ENCODE results near the gene GLP1R.
A peak's percentile ranks its signal among the peaks of the same experiment; 100 is the strongest.

The GLP1R gene

GRCh38 chr6:39086294-39086693 lies 37.7 kb downstream of the GLP1R start:
- DNase-seq (ENCODE audit: low read depth in 2 of 2), result no peak

- no peak for DNase-seq (ENCODE audit: low read depth in 2 of 2)
These were observed 38.1 kb downstream of the GLP1R start for GRCh38 chr6:39086711-39087110.

GRCh38 chr6:39087197-39087596 lies 38.6 kb downstream of the GLP1R start:
- no peak for DNase-seq (ENCODE audit: low read depth in 2 of 2)

GRCh38 chr6:39088331-39088730 lies 39.8 kb downstream of the GLP1R start:
- no peak for DNase-seq (ENCODE audit: low read depth in 2 of 2)

GRCh38 chr6:39090036-39090435 lies 41.5 kb downstream of the GLP1R start:
- no peak for DNase-seq (ENCODE audit: low read depth in 2 of 2)

- DNase-seq (ENCODE audit: low read depth in 2 of 2), result no peak
These were observed 42.6 kb downstream of the GLP1R start for GRCh38 chr6:39091220-39091619.

- DNase-seq (ENCODE audit: low read depth in 2 of 2), result no peak
These were observed 43.5 kb downstream of the GLP1R start for GRCh38 chr6:39092124-39092523.

- no peak for DNase-seq (ENCODE audit: low read depth in 2 of 2)
These were observed 44.6 kb downstream of the GLP1R start for GRCh38 chr6:39093149-39093708.

GRCh38 chr6:39095578-39095977 lies 47.0 kb downstream of the GLP1R start:
- DNase-seq (ENCODE audit: low read depth in 2 of 2), result no peak

GRCh38 chr6:39100358-39100757 lies 51.8 kb downstream of the GLP1R start:
- DNase-seq (ENCODE audit: low read depth in 2 of 2), result no peak

- no peak for DNase-seq (ENCODE audit: low read depth in 2 of 2)
These were observed 53.7 kb downstream of the GLP1R start for GRCh38 chr6:39102071-39102820.

- no peak for DNase-seq (ENCODE audit: low read depth in 2 of 2)
These were observed 54.2 kb downstream of the GLP1R start for GRCh38 chr6:39102821-39103136.

GRCh38 chr6:39104528-39104927 lies 55.9 kb downstream of the GLP1R start:
- DNase-seq (ENCODE audit: low read depth in 2 of 2), result no peak

GRCh38 chr6:39107034-39107433 lies 58.5 kb downstream of the GLP1R start:
- DNase-seq (ENCODE audit: low read depth in 2 of 2), result no peak

- DNase-seq (ENCODE audit: low read depth in 2 of 2), result no peak
These were observed 59.1 kb downstream of the GLP1R start for GRCh38 chr6:39107641-39108040.

GRCh38 chr6:39108041-39108839 lies 59.7 kb downstream of the GLP1R start:
- no peak for DNase-seq (ENCODE audit: low read depth in 2 of 2)

GRCh38 chr6:39111280-39111679 lies 62.7 kb downstream of the GLP1R start:
- no peak for DNase-seq (ENCODE audit: low read depth in 2 of 2)

GRCh38 chr6:39113788-39114187 lies 65.2 kb downstream of the GLP1R start:
- DNase-seq (ENCODE audit: low read depth in 2 of 2), result no peak

GRCh38 chr6:39114388-39114703 lies 65.8 kb downstream of the GLP1R start:
- no peak for DNase-seq (ENCODE audit: low read depth in 2 of 2)

GRCh38 chr6:39114704-39115599 lies 66.4 kb downstream of the GLP1R start, which contains the start of gene SAYSD1:
TSS of gene SAYSD1 (minus strand) at chr6:39115186. CDS start at chr6:39115089, 97 bp downstream.
- peak; percentile 87 to 90 for DNase-seq (ENCODE audit: low read depth in 2 of 2)

GRCh38 chr6:39118921-39119320 lies 70.3 kb downstream of the GLP1R start:
- DNase-seq (ENCODE audit: low read depth in 2 of 2), result no peak

GRCh38 chr6:39124114-39124513 lies 75.5 kb downstream of the GLP1R start:
- DNase-seq (ENCODE audit: low read depth in 2 of 2), result no peak

Data from stimulated activated CD8-positive, alpha-beta memory T cell treated with anti-CD3 and anti-CD28 coated beads, Interleukin-7, amount 100 ng/mL, for 4 hours (primary cell).